OCI-LY7 (cell line): ENCODE measurements around the gene ADAM11. TPM values are rescaled to one million over a fixed set of nuclear protein-coding genes. Genes with fewer than 3 reads are reported as not detected.
A peak's percentile ranks its signal among the peaks of the same experiment; 100 is the strongest.
"Not testable (repeated sequence)": the region's sequence is repeated elsewhere in the genome, so short reads cannot be mapped to it uniquely, and the experiment has no call there.

Experiments
- BruUV-seq: library from RNA; stranded (reverse); fragments of 400-500 nt; replicated peaks from 2 replicates; lab custom pipeline; 2021; lab: Mats Ljungman, UMichigan
- CTCF ChIA-PET: fragments of 300-600 bp; sonication (Branson Sonifier 250); formaldehyde crosslinking; loops from one replicate; lab custom pipeline; 2022; ENCODE audit warnings: antibody characterized with exemption; ENCODE audit not compliant: unreplicated experiment; lab: Charles Lee
- POLR2A ChIA-PET: fragments of 300-600 bp; sonication (Branson Sonifier 250); formaldehyde crosslinking; loops from one replicate; lab custom pipeline; 2022; ENCODE audit warnings: antibody characterized with exemption; lab: Charles Lee
- DNase-seq: peaks from one replicate; pipeline ENCODE4 v3.0.0-alpha.2; 2015; ENCODE audit warnings: low spot score
- H2AFZ ChIP-seq: fragments of 200-600 bp; sonication (generic), shearing (Covaris generic); 2 replicates; pipeline ENCODE4 v1.6.1; 2014; ENCODE audit warnings: mild to moderate bottlenecking, antibody characterized with exemption, low read length, moderate library complexity
- H3K27ac ChIP-seq: fragments of 200-600 bp; sonication (generic); 2 replicates; pipeline ENCODE4 v1.5.1; 2014; ENCODE audit warnings: mixed run types, low read depth, mild to moderate bottlenecking, moderate library complexity, low read length, inconsistent platforms; ENCODE audit not compliant: poor library complexity, severe bottlenecking
- H3K36me3 ChIP-seq: fragments of 200-600 bp; sonication (generic); 2 replicates; pipeline ENCODE4 v1.6.1; 2014; ENCODE audit warnings: mild to moderate bottlenecking, antibody characterized with exemption, low read length, moderate library complexity, mixed read lengths; ENCODE audit not compliant: insufficient read depth
- H3K4me1 ChIP-seq: fragments of 200-600 bp; sonication (generic); 2 replicates; pipeline ENCODE4 v1.5.1; 2014; ENCODE audit warnings: mild to moderate bottlenecking, low read length; ENCODE audit not compliant: insufficient read depth, poor library complexity, severe bottlenecking
- H3K4me2 ChIP-seq: fragments of 200-600 bp; sonication (generic); 2 replicates; pipeline ENCODE4 v1.6.1; 2014; ENCODE audit warnings: mild to moderate bottlenecking, low read length
- H3K4me3 ChIP-seq: fragments of 200-600 bp; sonication (generic); 2 replicates; pipeline ENCODE4 v1.5.1; 2014; ENCODE audit warnings: mild to moderate bottlenecking, low read depth, low read length; ENCODE audit not compliant: poor library complexity, severe bottlenecking
- H3K79me2 ChIP-seq: fragments of 200-600 bp; sonication (generic); 2 replicates; pipeline ENCODE4 v1.6.1; 2016; ENCODE audit warnings: low read depth, mild to moderate bottlenecking, low read length, moderate library complexity, mixed read lengths; ENCODE audit not compliant: insufficient read depth
- H3K9me2 ChIP-seq: fragments of 200-600 bp; sonication (generic); 2 replicates; pipeline ENCODE4 v1.6.1; 2016; ENCODE audit warnings: mild to moderate bottlenecking, low read length, mixed read lengths; ENCODE audit not compliant: insufficient read depth
- H3K9me3 ChIP-seq: fragments of 200-600 bp; sonication (generic); 2 replicates; pipeline ENCODE4 v1.6.1; 2014; ENCODE audit warnings: mild to moderate bottlenecking, mixed run types, low read length, mixed read lengths
- H4K20me1 ChIP-seq: fragments of 200-600 bp; sonication (generic); 2 replicates; pipeline ENCODE4 v1.6.1; 2014; ENCODE audit warnings: mild to moderate bottlenecking, antibody characterized with exemption, low read length, moderate library complexity, mixed read lengths; ENCODE audit not compliant: insufficient read depth
- EZH2phosphoT487 ChIP-seq: fragments of 200-600 bp; sonication (generic); IDR thresholded peaks from 2 replicates; pipeline ENCODE4 v1.6.1; 2018; ENCODE audit warnings: low read depth, borderline replicate concordance, mild to moderate bottlenecking, mixed run types, antibody characterized with exemption, low read length, moderate library complexity, mixed read lengths
- intact Hi-C: fragments of 100-400 bp; cut with micrococcal nuclease; formaldehyde crosslinking; loops from one replicate; pipeline ENCODE4 v1.10.0; 2022; ENCODE audit not compliant: unreplicated experiment
- total RNA-seq, 2 experiments: library from RNA; depleted of rRNA in 1 of 2; stranded (reverse); fragments of >200 nt in 1 of 2; shearing (Covaris generic) in 1 of 2; gene quantifications; 2 replicates each; pipeline ENCODE4 v1.2.3, GENCODE V29; 2014 to 2022
- TF ChIP-seq, protein P1 (sequence below): fragments of 200-600 bp; sonication (generic); conservative IDR thresholded peaks from 2 replicates; pipeline ENCODE4 v1.5.1; 2014; ENCODE audit warnings: mild to moderate bottlenecking, antibody characterized with exemption, low read length, moderate library complexity, mixed read lengths

The ADAM11 gene
- total RNA-seq, 2 experiments from 2014 or later: 1.1 to 3.3 TPM

DNA sequence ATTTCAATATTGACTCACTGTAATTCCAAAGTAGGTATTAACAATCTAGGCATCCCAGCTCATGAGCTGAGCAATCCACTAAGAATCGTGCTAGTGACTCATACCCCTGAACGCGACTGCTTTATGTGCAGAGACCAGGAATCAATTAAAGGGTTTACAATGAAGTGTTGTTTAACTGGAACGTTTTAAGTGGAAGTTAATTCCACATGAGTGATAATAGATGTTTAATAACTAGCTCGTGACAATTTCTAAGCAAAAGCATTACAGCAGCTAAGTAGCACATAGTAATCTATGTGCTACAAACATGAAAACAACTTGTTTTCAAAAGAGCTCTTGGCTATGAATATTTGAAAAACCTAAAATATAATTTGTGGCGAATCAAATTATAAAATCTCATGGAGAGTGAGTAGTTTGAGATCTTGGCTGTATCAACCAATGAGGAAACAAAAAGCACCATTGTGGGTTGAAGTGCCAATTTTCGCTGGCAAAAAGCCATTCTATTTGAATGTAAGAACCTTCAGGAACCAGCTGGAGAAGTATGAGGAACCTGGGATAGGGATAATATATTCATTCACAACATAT, 61.9 kb downstream of the ADAM11 start:
- H3K4me1 ChIP-seq: no peaks in the 10 kb centered on the region
- no peak overlapping the region for H2AFZ ChIP-seq
- no peak overlapping the region for H3K4me2 ChIP-seq
- no peak for TF ChIP-seq EZH2phosphoT487
- TF ChIP-seq, protein P1, sequence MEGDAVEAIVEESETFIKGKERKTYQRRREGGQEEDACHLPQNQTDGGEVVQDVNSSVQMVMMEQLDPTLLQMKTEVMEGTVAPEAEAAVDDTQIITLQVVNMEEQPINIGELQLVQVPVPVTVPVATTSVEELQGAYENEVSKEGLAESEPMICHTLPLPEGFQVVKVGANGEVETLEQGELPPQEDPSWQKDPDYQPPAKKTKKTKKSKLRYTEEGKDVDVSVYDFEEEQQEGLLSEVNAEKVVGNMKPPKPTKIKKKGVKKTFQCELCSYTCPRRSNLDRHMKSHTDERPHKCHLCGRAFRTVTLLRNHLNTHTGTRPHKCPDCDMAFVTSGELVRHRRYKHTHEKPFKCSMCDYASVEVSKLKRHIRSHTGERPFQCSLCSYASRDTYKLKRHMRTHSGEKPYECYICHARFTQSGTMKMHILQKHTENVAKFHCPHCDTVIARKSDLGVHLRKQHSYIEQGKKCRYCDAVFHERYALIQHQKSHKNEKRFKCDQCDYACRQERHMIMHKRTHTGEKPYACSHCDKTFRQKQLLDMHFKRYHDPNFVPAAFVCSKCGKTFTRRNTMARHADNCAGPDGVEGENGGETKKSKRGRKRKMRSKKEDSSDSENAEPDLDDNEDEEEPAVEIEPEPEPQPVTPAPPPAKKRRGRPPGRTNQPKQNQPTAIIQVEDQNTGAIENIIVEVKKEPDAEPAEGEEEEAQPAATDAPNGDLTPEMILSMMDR: no peak
- intact Hi-C loops: no loop called here
- H3K9me3 ChIP-seq: no peaks in the 10 kb centered on the region
- DNase-seq: no peak
- 0 out of 2 replicates have a peak, but pooled peaks cover 5% of the 10 kb centered on the region for H4K20me1 ChIP-seq
- peaks cover 8% of the 10 kb centered on the region for H3K36me3 ChIP-seq
- H3K9me2 ChIP-seq: no peaks in the 10 kb centered on the region
- TSS peak; percentile 51 for BruUV-seq
- peaks cover 21% of the 10 kb centered on the region for H3K79me2 ChIP-seq
- no peak overlapping the region for H3K27ac ChIP-seq
- ChIA-PET POLR2A (no interaction called here), CTCF (no interaction called here)
- H3K4me3 ChIP-seq: no peak overlapping the region

DNA sequence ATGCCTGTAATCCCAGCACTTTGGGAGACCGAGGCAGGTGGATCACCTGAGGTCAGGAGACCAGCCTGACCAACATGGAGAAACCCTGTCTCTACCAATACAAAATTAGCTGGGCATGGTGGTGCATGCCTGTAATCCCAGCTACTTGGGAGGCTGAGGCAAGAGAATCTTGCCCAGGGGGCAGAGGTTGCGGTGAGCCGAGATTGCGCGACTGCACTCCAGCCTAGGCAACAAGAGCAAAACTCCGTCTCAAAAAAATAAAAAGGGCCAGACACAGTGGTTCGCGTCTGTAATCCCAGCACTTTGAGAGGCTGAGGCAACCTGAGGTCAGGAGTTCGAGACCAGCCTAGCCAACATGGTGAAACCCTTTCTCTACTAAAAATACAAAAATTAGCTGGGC, 66.4 kb downstream of the ADAM11 start:
- DNase-seq, intact Hi-C loops: not testable (repeated sequence)
- POLR2A ChIA-PET: interaction anchor here (0.7 kb wide), 1 partner anchor 101 kb away, joined by 5 read pairs; no protein-coding TSS in a partner anchor

DNA sequence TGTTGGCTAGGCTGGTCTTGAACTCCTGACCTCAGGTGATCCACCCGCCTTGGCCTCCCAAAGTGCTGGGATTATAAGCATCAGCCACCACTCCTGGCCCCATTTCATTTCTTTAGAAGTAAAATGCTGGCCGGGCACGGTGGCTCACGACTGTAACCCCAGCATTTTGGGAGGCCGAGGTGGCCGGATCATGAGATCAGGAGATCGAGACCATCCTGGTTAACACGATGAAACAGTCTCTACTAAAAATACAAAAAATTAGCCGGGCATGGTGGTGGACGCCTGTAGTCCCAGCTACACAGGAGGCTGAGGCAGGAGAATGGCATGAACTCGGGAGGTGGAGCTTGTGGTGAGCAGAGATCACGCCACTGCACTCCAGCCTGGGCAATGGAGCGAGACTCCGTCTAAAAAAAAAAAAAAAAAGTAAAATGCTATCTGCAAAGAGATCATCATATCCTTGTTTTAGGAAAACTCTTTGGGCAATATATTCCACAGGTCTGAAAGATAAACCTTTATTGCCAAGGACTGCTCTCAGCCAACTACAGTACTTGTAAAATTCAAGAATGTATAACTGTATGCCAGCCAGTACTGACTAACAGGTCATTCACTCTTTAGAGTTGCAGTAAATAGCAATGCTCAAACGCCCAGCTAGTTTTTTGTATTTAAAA, 67.5 kb downstream of the ADAM11 start:
- H3K4me3 ChIP-seq: no peak overlapping the region
- intact Hi-C loops: no loop called here
- no peak overlapping the region for H3K27ac ChIP-seq
- TF ChIP-seq, protein P1: no peak
- TF ChIP-seq EZH2phosphoT487: no peak
- no peaks in the 10 kb centered on the region for H3K9me3 ChIP-seq
- ChIA-PET CTCF (no interaction called here), POLR2A (no interaction called here)
- H3K9me2 ChIP-seq: no peaks in the 10 kb centered on the region
- H3K36me3 ChIP-seq: no peaks in the 10 kb centered on the region; the same call in 1 of the 2 replicates
- peaks cover 24% of the 10 kb centered on the region for H3K4me1 ChIP-seq
- no peak overlapping the region for H3K4me2 ChIP-seq
- H2AFZ ChIP-seq: no peak overlapping the region
- H4K20me1 ChIP-seq: peaks cover 12% of the 10 kb centered on the region
- BruUV-seq: no TSS peak
- DNase-seq: no peak
- peaks cover 41% of the 10 kb centered on the region for H3K79me2 ChIP-seq

More for the DNA sequence above, 66.4 kb downstream of the ADAM11 start:
- H3K9me3 ChIP-seq, CTCF ChIA-PET, BruUV-seq, H3K36me3 ChIP-seq, H3K4me3 ChIP-seq, H3K4me2 ChIP-seq, H2AFZ ChIP-seq, H3K27ac ChIP-seq, H3K9me2 ChIP-seq: not testable (repeated sequence)
- Histone ChIP-seq H3K79me2 (peaks cover 49% of the 10 kb centered on the region), H4K20me1 (peaks cover 12% of the 10 kb centered on the region), H3K4me1 (peaks cover 14% of the 10 kb centered on the region)
